Measurements from ENCODE around the gene JAG2.

DNA sequence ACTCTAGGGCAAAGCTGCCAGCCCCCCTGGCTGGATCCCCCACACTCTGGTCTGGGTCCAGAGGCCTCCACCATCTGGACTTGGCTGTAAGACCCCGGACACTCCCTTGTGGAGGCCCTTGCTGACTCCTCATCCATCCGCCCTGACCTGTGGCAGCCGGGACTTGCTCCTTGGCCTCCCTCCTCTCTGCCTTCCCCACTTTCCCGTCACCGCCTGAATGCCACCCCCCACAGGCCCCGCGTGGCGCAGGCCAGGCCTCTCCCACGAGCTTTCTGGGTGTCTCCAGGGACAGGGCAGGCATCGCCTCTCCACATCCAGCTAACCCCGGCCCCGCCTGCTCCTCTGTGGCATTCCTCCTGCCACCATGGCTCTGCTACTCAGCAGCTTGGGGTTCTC lies 14.1 kb downstream of the JAG2 start:
- no peak for TF ChIP-seq GATA2 (IDR thresholded peaks at IDR 0.05; ENCODE audit: low read depth, low read length)
- no peak for TF ChIP-seq GATA3 (IDR thresholded peaks at IDR 0.05; ENCODE audit: low read depth, low read length)
